Globus pallidus (tissue), 1 donor: ENCODE results near the gene KCNN2.
"Not testable (repeated sequence)": the region's sequence is repeated elsewhere in the genome, so short reads cannot be mapped to it uniquely, and the experiment has no call there.

Experiments
- DNase-seq: peaks from one replicate; pipeline ENCODE4 v3.0.0-alpha.2; 2015; ENCODE audit warnings: low spot score

Gene KCNN2

GRCh38 chr5:114419959-114420358, 58.1 kb downstream of the KCNN2 start:
- DNase-seq, result no peak

- DNase-seq, result no peak
These were observed 65.3 kb downstream of the KCNN2 start for GRCh38 chr5:114427204-114427603.

- no peak for DNase-seq
These were observed 68.7 kb downstream of the KCNN2 start for GRCh38 chr5:114430532-114430931.

DNA sequence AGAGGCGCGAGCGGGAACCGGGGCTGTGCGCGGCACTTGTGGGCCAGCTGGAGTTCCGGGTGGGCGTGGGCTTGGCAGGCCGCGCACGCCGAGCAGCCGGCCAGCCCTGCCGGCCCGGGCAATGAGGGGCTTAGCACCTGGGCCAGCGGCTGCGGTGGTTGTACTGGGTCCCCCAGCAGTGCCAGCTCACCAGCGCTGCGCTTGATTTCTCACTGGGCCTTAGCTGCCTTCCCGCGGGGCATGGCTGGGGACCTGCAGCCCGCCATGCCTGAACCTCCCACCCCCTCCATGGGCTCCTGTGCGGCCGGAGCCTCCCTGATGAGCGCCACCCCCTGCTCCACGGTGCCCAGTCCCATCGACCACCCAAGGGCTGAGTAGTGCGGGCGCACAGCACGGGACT, 70.8 kb downstream of the KCNN2 start:
- DNase-seq, result not testable (repeated sequence)

GRCh38 chr5:114434396-114435219, 72.7 kb downstream of the KCNN2 start:
- DNase-seq, result no peak

- DNase-seq, result no peak
These were observed 73.3 kb downstream of the KCNN2 start for GRCh38 chr5:114435220-114435481.

DNA sequence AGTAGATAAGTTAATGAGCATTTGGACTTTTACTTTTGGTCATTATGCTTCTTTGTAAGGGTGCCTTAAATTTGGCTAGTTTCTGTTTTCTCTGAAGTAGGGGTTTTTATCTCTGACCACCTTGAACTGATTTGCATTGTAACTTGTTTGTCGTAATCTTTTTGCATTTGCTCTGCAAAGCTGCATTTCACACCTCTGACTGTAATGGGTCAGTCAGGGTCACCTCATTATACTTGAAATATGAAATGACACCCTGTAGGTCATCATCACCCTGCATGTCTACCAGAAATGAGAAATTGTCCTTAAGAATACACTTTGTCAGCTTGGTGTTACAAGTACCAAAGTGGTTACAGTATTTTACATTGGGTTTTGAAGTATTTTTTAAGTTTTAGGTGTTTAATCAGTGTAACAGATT, 74.0 kb downstream of the KCNN2 start:
- DNase-seq, result no peak

DNA sequence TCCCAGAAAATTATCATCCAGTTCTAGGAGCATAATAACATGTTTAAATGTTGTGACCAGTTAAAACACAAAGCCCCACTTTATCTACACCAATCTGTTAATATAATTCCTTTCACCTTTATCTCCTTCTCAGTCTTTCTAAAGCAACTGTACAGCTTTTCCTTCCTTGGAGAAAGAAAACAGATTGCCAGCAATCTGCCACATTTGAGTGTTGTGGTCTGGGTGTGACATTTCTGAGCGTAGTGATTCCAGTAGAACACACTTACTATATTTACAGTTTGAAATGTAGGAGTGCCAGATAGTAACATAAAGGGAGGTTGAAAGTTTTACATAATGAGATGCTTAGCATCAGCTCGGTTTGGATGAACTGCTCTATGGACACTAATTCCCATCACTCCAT, 76.1 kb downstream of the KCNN2 start:
- no peak for DNase-seq

- DNase-seq, result no peak
These were observed 76.6 kb downstream of the KCNN2 start for GRCh38 chr5:114438471-114438870.

DNA sequence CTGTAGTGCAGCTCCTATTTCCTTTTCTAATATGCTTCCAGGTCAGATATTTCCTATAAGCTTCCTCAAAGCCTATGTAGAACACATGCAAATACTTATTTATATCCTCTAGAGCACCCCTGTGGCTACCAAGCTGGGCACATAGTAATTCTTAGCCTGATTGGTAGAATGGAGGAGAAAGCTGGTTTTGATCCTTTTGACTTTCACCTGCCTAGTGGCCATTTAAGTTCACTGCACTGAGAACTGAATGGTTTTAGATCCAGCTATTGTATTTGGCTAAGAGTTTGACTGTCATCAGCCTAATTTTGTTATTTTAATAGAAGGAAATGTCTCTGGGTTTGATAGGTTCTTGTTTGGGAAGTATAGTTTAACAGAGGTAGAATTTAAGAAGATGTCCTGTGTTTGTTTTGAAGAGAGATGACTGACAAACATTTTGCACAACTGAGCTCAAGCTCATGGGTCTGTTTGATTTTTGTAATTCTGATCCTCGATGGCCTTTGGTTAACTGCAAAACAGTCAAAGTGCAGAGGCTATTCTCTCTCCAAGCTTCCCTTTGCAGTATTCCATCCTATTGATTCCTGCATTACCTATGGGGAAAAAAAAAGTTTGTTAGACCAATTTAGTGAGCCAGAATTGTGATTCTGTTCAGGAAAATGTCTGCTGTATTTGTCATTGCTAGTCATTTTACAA, 85.4 kb downstream of the KCNN2 start:
- DNase-seq, result no peak

- no peak for DNase-seq
These were observed 86.6 kb downstream of the KCNN2 start for GRCh38 chr5:114448481-114448880.

GRCh38 chr5:114449860-114450421, 88.1 kb downstream of the KCNN2 start:
- DNase-seq, result peak; percentile 75

DNA sequence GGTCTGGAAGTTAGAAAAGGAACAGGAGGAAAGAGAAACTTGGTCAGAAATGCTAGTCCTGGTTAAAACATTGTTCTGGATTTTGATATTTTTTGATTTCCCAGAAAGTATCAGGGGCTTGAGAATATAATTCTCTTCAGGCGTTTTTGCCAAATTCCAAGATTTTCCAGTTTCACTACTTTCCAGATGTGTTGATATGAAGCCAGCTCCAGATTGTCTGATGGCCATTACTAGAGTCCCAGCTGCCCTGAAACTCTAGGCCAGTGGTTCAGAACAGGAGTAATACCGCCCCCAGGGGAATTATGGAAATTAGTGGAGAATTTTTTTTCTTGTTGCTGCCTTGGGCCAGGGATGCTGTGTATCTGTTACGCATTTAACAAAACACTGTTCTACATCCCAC, 88.6 kb downstream of the KCNN2 start:
- DNase-seq, result peak; percentile 7

DNA sequence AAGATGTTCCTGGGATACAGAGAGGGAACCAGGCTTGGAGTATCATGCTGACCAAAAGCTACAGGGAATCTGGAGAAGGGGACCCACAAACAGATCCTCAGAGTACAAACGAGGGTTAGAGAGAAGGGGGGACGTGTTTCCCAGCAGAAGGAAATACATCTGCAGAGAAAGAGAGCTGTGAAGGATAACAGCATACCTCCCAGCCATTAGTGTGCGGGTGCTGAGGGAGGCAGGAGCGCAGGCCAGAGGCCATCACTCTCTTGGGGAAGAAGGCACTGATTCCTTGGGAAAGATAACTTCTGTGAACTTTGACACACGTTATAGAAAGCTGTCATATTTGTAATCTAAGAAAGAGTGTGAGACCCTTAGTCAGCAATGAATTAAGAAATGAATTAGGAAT, 96.9 kb downstream of the KCNN2 start:
- DNase-seq, result no peak

- DNase-seq, result no peak
These were observed 105.3 kb downstream of the KCNN2 start for GRCh38 chr5:114467171-114467570.

DNA sequence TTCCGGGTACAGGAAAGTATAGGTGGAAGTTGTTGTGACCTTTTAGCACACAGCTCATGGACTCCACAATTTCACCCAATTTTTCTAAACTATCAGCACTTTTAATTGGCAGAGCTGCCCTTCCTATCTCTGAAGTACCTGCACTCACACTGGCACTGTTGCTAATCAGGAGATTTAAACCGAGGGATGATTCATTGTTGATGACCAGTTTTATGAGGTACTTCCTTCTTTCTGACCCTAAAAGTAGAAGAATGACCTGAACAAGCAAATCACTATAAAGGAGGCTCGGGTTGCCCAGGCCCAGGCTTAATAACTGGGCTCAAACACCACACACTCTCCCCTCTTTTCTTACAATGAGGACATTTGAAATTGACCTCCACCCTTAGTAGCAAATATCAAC, 105.9 kb downstream of the KCNN2 start:
- no peak for DNase-seq

DNA sequence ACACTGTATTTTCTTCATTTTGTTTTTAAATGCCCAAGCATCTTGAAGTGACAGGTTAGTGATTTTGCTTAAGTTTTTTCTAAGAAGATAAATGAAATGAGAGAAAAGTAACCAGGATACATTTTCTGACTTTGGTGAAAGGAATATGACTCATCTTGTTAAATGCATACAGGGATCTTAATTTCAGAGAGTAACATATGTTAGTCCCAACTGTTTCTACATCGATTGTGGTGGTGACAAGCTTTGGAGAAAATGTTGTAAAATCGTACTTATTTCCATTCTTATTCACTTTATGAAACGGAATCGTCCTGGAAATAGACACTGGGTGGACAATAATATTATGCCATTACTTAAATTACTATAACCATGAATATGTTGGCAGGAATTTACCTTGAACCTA, 107.5 kb downstream of the KCNN2 start:
- no peak for DNase-seq

DNA sequence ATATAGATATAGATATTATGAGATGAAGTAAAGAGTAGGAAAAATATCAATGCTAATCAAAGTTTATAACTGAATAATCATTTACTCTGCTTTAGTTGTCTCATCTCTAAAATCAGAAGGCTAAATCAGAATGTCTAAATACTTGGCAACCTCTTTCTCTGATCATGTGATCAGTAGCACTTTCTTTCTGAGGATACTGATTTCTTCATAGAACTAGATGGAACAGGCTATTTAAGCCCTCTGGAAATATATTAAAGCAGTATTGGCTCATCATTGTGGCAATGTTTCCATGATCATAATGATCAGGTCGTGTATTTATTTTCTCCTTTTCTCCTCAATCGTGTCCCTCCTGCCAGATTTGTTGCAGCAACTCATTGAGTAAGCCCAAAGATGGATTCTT, 109.7 kb downstream of the KCNN2 start:
- no peak for DNase-seq

- no peak for DNase-seq
These were observed 111.7 kb downstream of the KCNN2 start for GRCh38 chr5:114473541-114473940.

DNA sequence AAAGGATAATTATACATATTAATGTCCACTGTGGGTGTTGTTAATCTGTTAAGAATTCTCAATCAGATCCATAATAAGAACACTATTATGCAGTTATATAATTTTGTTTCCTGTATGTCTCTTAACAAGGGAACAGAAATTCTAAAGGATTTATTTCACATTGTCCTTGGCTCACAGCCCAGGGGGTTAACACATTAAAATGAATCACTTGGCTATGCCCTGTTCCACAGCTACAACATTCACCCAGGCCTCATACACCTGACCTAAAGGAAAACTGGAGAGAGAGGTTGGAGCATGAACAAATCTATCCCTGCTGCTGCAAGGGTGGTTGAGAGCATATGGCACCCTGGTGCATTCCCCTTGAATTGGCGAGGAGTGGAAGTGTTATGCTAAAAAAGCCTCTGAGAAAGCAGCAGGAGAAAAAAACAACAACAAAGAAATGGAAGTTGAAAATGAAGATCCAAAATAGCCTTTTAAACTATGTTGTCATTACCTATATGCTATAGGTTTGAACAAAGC, 116.0 kb downstream of the KCNN2 start:
- DNase-seq, result no peak

- DNase-seq, result no peak
These were observed 138.9 kb downstream of the KCNN2 start for GRCh38 chr5:114500756-114501155.

GRCh38 chr5:114504560-114504959, 142.7 kb downstream of the KCNN2 start:
- DNase-seq, result no peak

DNA sequence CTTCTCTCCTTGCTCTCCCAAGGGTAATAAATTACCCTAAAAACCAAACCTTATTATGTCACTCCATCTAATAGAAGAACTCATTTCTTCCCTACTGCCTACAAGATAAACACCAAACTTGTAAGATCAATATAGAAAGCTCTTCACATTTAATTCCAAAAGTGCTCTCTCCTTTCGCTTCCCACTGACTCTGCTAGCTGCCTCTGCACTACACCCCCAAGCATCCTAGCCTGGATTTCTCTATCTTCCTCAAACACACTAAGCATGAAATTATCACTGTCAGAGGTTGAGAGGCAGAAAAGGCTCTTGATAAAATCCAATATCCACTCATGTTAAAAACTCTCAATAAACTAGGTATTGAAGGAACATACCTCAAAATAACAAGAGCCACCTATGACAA, 162.4 kb downstream of the KCNN2 start:
- no peak for DNase-seq
